Mesangial cell (primary cell): ENCODE results near the gene VPS29. TPM values are rescaled to one million over a fixed set of nuclear protein-coding genes. Genes with fewer than 3 reads are reported as not detected.

ENCODE experiments used
- total RNA-seq: library from RNA; depleted of rRNA; stranded (reverse); fragments of >200 nt; gene quantifications from 2 replicates; pipeline ENCODE4 v1.2.3, GENCODE V29; 2015

Gene VPS29
- 64.5 and 103 TPM in 2 replicates for total RNA-seq

GRCh38 chr12:110501752-110502738 lies at the start of gene VPS29, which contains the start of gene RAD9B:
Gene VPS29, minus strand, starts transcription at chr12:110502111. Its CDS starts 60 bp downstream, at chr12:110502051.
Gene RAD9B, plus strand, starts transcription at chr12:110502331. Its CDS starts 7 bp downstream, at chr12:110502338.

GRCh38 chr12:110468214-110469048 lies 33.5 kb downstream of the VPS29 start, which contains the start of the genes FAM216A and GPN3:
Gene FAM216A, plus strand, starts transcription at chr12:110468845. Its CDS starts 31 bp downstream, at chr12:110468876.
Gene GPN3, minus strand, starts transcription at chr12:110468257. Its CDS starts 54 bp downstream, at chr12:110468203.

GRCh38 chr12:110449799-110450497 lies 52.0 kb downstream of the VPS29 start, which contains the start of gene ARPC3:
Gene ARPC3, minus strand, starts transcription at chr12:110450337. Its CDS starts 77 bp downstream, at chr12:110450260.

Other genes with a start within 250 kb of the VPS29 start
- gene ATP2A2, start 220.9 kb downstream of the VPS29 start, total RNA-seq: 114 and 123 TPM in 2 replicates
- gene ANAPC7, start 98.4 kb downstream of the VPS29 start, total RNA-seq: 29.8 and 39.6 TPM in 2 replicates
- gene ARPC3, start 51.8 kb downstream of the VPS29 start, total RNA-seq: 306 and 650 TPM in 2 replicates
- gene GPN3, start 33.9 kb downstream of the VPS29 start, total RNA-seq: 7.2 and 16.0 TPM in 2 replicates
- 9.0 and 21.2 TPM in 2 replicates for gene FAM216A, start 33.3 kb downstream of the VPS29 start, total RNA-seq
- gene RAD9B, start 220 bp upstream of the VPS29 start, total RNA-seq: 0.16 and 0.25 TPM in 2 replicates
- 7.2 and 9.6 TPM in 2 replicates for gene PPTC7, start 81.2 kb upstream of the VPS29 start, total RNA-seq
- gene TCTN1, start 112.0 kb upstream of the VPS29 start, total RNA-seq: 23.0 and 41.2 TPM in 2 replicates
- 2.3 and 3.5 TPM in 2 replicates for gene HVCN1, start 187.0 kb upstream of the VPS29 start, total RNA-seq
- 51.5 and 92.9 TPM in 2 replicates for gene PPP1CC, start 240.8 kb upstream of the VPS29 start, total RNA-seq